Measurements from ENCODE around the gene ZNF407.

GRCh38 chr18:75063615-75064512 is 466.2 kb downstream of the ZNF407 start:
- TF ChIP-seq YY1 (IDR thresholded peaks at IDR 0.05) = no peak
- no peak for TF ChIP-seq REST (IDR thresholded peaks at IDR 0.05)
- TF ChIP-seq MAX (IDR thresholded peaks at IDR 0.05) = no peak
- no peak for TF ChIP-seq HNF4G (IDR thresholded peaks at IDR 0.05)
- TF ChIP-seq CTCF (IDR thresholded peaks at IDR 0.05; ENCODE audit: low read depth, low read length, missing input control) = no peak
